ENCODE data around the gene XPOT.
A peak's percentile ranks its signal among the peaks of the same experiment; 100 is the strongest.

Gene XPOT

DNA sequence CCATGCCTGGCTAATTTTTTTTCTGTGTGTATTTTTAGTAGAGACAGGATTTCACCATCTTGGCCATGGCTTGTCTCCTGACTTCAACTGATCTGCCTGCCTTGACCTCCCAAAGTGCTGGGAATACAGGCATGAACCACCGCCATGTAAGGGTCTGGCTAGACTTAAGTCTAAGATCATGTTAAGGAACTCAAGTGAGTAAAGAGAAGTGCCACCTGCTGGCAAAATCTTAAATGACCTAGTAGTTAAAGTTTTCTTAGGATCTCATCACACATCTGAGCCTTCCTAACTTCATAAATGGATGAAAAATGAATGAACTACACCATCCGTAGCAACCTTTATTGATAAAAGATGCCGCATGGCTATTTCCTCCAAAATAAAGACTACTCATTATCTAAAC, 12.0 kb upstream of the XPOT start:
- H2AFZ ChIP-seq (ENCODE audit: low read depth, low read length) = no peak overlapping the region
- no peak for TF ChIP-seq EZH2 (IDR thresholded peaks at IDR 0.05; ENCODE audit: borderline replicate concordance, low read depth, low read length, severe bottlenecking)
- TF ChIP-seq, protein P1, sequence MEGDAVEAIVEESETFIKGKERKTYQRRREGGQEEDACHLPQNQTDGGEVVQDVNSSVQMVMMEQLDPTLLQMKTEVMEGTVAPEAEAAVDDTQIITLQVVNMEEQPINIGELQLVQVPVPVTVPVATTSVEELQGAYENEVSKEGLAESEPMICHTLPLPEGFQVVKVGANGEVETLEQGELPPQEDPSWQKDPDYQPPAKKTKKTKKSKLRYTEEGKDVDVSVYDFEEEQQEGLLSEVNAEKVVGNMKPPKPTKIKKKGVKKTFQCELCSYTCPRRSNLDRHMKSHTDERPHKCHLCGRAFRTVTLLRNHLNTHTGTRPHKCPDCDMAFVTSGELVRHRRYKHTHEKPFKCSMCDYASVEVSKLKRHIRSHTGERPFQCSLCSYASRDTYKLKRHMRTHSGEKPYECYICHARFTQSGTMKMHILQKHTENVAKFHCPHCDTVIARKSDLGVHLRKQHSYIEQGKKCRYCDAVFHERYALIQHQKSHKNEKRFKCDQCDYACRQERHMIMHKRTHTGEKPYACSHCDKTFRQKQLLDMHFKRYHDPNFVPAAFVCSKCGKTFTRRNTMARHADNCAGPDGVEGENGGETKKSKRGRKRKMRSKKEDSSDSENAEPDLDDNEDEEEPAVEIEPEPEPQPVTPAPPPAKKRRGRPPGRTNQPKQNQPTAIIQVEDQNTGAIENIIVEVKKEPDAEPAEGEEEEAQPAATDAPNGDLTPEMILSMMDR (IDR thresholded peaks at IDR 0.05; ENCODE audit: borderline replicate concordance, extremely low read depth, low read length, poor library complexity, severe bottlenecking) = peak; percentile 53
- ATAC-seq (ENCODE audit: insufficient read depth, low read depth) = peak; percentile 72

DNA sequence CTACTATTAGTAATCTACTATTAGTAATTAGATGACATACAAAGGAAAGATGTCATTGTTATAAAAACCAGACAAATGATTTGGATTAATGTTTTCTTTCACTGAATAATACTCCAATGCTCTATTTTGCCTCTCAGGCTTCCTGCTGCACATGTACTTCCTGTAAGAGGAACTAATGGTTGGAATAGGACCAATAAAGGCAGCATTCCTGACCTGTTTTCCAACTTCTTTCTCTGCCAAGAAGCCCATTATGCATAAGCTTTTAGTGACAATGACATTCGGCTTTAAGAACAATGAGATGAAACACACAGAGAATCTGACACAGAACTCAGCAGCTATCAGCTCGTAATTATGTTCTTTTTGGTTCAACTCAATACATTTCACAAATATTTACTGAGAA, 8.5 kb upstream of the XPOT start:
- no peaks in the 10 kb centered on the region for H3K4me1 ChIP-seq (ENCODE audit: insufficient read depth, low read length)
- no peaks in the 10 kb centered on the region for H3K36me3 ChIP-seq (ENCODE audit: insufficient read depth, low read length)
- DNase-seq (no peak), ATAC-seq (ENCODE audit: insufficient read depth, low read depth) (no peak)
- H4K20me1 ChIP-seq (ENCODE audit: insufficient read depth, low read length) = no peaks in the 10 kb centered on the region
- H3K27ac ChIP-seq (ENCODE audit: low read length) = no peak overlapping the region
- H3K9ac ChIP-seq (ENCODE audit: low read depth, low read length) = no peak overlapping the region
- no peak overlapping the region for H3K4me2 ChIP-seq (ENCODE audit: insufficient read depth, low read length)
- H3K27me3 ChIP-seq (ENCODE audit: insufficient read depth, low read length, poor library complexity) = no peaks in the 10 kb centered on the region
- TF ChIP-seq, protein P1 (IDR thresholded peaks at IDR 0.05; ENCODE audit: borderline replicate concordance, extremely low read depth, low read length, poor library complexity, severe bottlenecking) = no peak
- no peak for TF ChIP-seq EZH2 (IDR thresholded peaks at IDR 0.05; ENCODE audit: borderline replicate concordance, low read depth, low read length, severe bottlenecking)
- no peak overlapping the region; the same call in 1 of the 2 replicates for H2AFZ ChIP-seq (ENCODE audit: low read depth, low read length)
- H3K79me2 ChIP-seq (ENCODE audit: insufficient read depth, low read length) = no peaks in the 10 kb centered on the region
- H3K9me3 ChIP-seq (ENCODE audit: insufficient read depth, low read length, severe bottlenecking) = no peaks in the 10 kb centered on the region
- H3K4me3 ChIP-seq (ENCODE audit: low read depth in 1 of 2, low read length in 2 of 2) = no peak overlapping the region

More for the DNA sequence above, 12.0 kb upstream of the XPOT start:
- Histone ChIP-seq H4K20me1 (ENCODE audit: insufficient read depth, low read length) (no peaks in the 10 kb centered on the region), H3K9ac (ENCODE audit: low read depth, low read length) (no peak overlapping the region), H3K4me3 (ENCODE audit: low read depth in 1 of 2, low read length in 2 of 2) (no peak overlapping the region), H3K79me2 (ENCODE audit: insufficient read depth, low read length) (no peaks in the 10 kb centered on the region), H3K27ac (ENCODE audit: low read length) (no peak overlapping the region), H3K36me3 (ENCODE audit: insufficient read depth, low read length) (no peaks in the 10 kb centered on the region), H3K4me2 (ENCODE audit: insufficient read depth, low read length) (no peak overlapping the region), H3K4me1 (ENCODE audit: insufficient read depth, low read length) (no peaks in the 10 kb centered on the region), H3K27me3 (ENCODE audit: insufficient read depth, low read length, poor library complexity) (no peaks in the 10 kb centered on the region), H3K9me3 (ENCODE audit: insufficient read depth, low read length, severe bottlenecking) (no peaks in the 10 kb centered on the region)
- DNase-seq = no peak

DNA sequence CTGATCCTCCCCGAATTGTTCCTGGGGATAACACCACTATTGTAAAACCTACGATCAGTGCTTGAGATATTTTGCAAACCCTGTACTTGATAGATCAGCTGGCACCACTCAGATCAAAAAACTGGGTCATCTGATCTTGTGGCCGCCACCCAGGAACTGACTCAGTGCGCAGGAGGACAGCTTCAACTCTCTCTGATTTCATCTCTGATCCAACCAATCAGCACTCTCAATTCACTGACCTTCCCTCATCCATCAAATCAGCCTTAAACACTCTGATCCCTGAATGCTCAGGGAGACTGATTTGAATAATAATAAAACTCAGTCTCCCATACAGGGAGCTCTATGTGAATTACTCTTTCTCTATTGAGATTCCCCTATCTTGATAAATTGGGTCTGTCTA, 4.2 kb upstream of the XPOT start:
- H4K20me1 ChIP-seq (ENCODE audit: insufficient read depth, low read length) = no peaks in the 10 kb centered on the region
- H3K27me3 ChIP-seq (ENCODE audit: insufficient read depth, low read length, poor library complexity) = no peaks in the 10 kb centered on the region
- DNase-seq (no peak), ATAC-seq (ENCODE audit: insufficient read depth, low read depth) (no peak)
- no peaks in the 10 kb centered on the region for H3K9me3 ChIP-seq (ENCODE audit: insufficient read depth, low read length, severe bottlenecking)
- TF ChIP-seq, protein P1 (IDR thresholded peaks at IDR 0.05; ENCODE audit: borderline replicate concordance, extremely low read depth, low read length, poor library complexity, severe bottlenecking) = no peak
- no peak for TF ChIP-seq EZH2 (IDR thresholded peaks at IDR 0.05; ENCODE audit: borderline replicate concordance, low read depth, low read length, severe bottlenecking)
- H3K4me1 ChIP-seq (ENCODE audit: insufficient read depth, low read length) = peaks cover 9% of the 10 kb centered on the region
- no peak overlapping the region for H2AFZ ChIP-seq (ENCODE audit: low read depth, low read length)
- H3K9ac ChIP-seq (ENCODE audit: low read depth, low read length) = no peak overlapping the region
- H3K36me3 ChIP-seq (ENCODE audit: insufficient read depth, low read length) = no peaks in the 10 kb centered on the region; the same call in 1 of the 2 replicates
- no peak overlapping the region for H3K4me2 ChIP-seq (ENCODE audit: insufficient read depth, low read length)
- peaks cover 7% of the 10 kb centered on the region for H3K79me2 ChIP-seq (ENCODE audit: insufficient read depth, low read length)
- no peak overlapping the region for H3K27ac ChIP-seq (ENCODE audit: low read length)
- no peak overlapping the region for H3K4me3 ChIP-seq (ENCODE audit: low read depth in 1 of 2, low read length in 2 of 2)

DNA sequence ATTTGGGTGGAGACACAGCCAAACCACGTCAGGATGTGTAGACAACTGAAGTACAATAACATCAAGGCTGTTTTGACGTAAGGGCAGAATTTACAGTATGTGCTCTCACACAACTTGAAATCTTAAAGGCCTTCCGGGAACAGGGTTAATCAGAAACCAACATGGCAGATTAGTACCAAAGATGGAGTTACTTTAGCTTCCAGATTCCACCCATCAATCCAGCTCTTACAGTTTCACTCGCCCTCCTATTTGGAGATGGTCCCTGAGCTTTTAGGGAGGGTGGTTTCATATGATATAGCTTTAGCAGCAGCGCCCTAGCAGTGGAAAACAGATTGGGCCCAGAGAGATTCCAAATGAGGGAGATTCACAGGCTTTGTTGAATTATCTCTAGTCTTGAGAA, 2.0 kb upstream of the XPOT start:
- DNase-seq (no peak), ATAC-seq (ENCODE audit: insufficient read depth, low read depth) (no peak)
- no peak overlapping the region for H3K4me3 ChIP-seq (ENCODE audit: low read depth in 1 of 2, low read length in 2 of 2)
- H3K4me1 ChIP-seq (ENCODE audit: insufficient read depth, low read length) = peaks cover 27% of the 10 kb centered on the region
- H3K36me3 ChIP-seq (ENCODE audit: insufficient read depth, low read length) = peaks cover 6% of the 10 kb centered on the region
- H3K27me3 ChIP-seq (ENCODE audit: insufficient read depth, low read length, poor library complexity) = no peaks in the 10 kb centered on the region
- H4K20me1 ChIP-seq (ENCODE audit: insufficient read depth, low read length) = no peaks in the 10 kb centered on the region
- no peak for TF ChIP-seq EZH2 (IDR thresholded peaks at IDR 0.05; ENCODE audit: borderline replicate concordance, low read depth, low read length, severe bottlenecking)
- TF ChIP-seq, protein P1 (IDR thresholded peaks at IDR 0.05; ENCODE audit: borderline replicate concordance, extremely low read depth, low read length, poor library complexity, severe bottlenecking) = no peak
- H3K79me2 ChIP-seq (ENCODE audit: insufficient read depth, low read length) = peaks cover 28% of the 10 kb centered on the region
- no peak overlapping the region for H3K27ac ChIP-seq (ENCODE audit: low read length)
- H2AFZ ChIP-seq (ENCODE audit: low read depth, low read length) = no peak overlapping the region
- no peak overlapping the region for H3K4me2 ChIP-seq (ENCODE audit: insufficient read depth, low read length)
- H3K9ac ChIP-seq (ENCODE audit: low read depth, low read length) = no peak overlapping the region
- H3K9me3 ChIP-seq (ENCODE audit: insufficient read depth, low read length, severe bottlenecking) = no peaks in the 10 kb centered on the region

All from DND-41 (cell line).